OCI-LY1 (cell line): ENCODE data around the gene RUNX3.

Source experiments
- H2AFZ ChIP-seq: fragments of 200-600 bp; sonication (generic), shearing (Covaris generic); 2 replicates; pipeline ENCODE4 v1.6.0; 2014; ENCODE audit warnings: antibody characterized with exemption, mild to moderate bottlenecking, low read length
- H3F3A ChIP-seq: fragments of 200-600 bp; sonication (generic), shearing (Covaris generic); 2 replicates; pipeline ENCODE4 v1.6.0; 2014; ENCODE audit warnings: mild to moderate bottlenecking, antibody characterized with exemption, low read length, moderate library complexity; ENCODE audit not compliant: insufficient read depth
- H3K27ac ChIP-seq: fragments of 200-600 bp; sonication (generic); 2 replicates; pipeline ENCODE4 v1.5.1; 2014; ENCODE audit warnings: low read length, mixed run types, mild to moderate bottlenecking, low read depth; ENCODE audit not compliant: poor library complexity, severe bottlenecking
- H3K27me3 ChIP-seq: fragments of 200-600 bp; sonication (generic); 2 replicates; pipeline ENCODE4 v1.6.0; 2014; ENCODE audit warnings: antibody characterized with exemption, mild to moderate bottlenecking, low read length, moderate library complexity; ENCODE audit not compliant: insufficient read depth
- H3K36me3 ChIP-seq: fragments of 200-600 bp; sonication (generic); 2 replicates; pipeline ENCODE4 v1.6.1; 2014; ENCODE audit warnings: mild to moderate bottlenecking, antibody characterized with exemption, low read length, moderate library complexity, mixed read lengths; ENCODE audit not compliant: insufficient read depth
- H3K4me1 ChIP-seq: fragments of 200-600 bp; sonication (generic); 2 replicates; pipeline ENCODE4 v1.5.1; 2014; ENCODE audit warnings: mild to moderate bottlenecking, low read length, moderate library complexity; ENCODE audit not compliant: insufficient read depth, severe bottlenecking
- H3K4me2 ChIP-seq: fragments of 200-600 bp; sonication (generic), shearing (Covaris generic); 2 replicates; pipeline ENCODE4 v1.6.1; 2014; ENCODE audit warnings: low read length
- H3K4me3 ChIP-seq: fragments of 200-600 bp; sonication (generic); 2 replicates; pipeline ENCODE4 v1.5.1; 2014; ENCODE audit warnings: low read length, low read depth, mild to moderate bottlenecking, mixed read lengths; ENCODE audit not compliant: poor library complexity, severe bottlenecking
- H3K79me2 ChIP-seq: fragments of 200-600 bp; shearing (Covaris generic); 2 replicates; pipeline ENCODE4 v1.6.1; 2016; ENCODE audit warnings: mixed run types, low read length, mixed read lengths; ENCODE audit not compliant: insufficient read depth
- H3K9ac ChIP-seq: fragments of 200-600 bp; sonication (generic), shearing (Covaris generic); 2 replicates; pipeline ENCODE4 v1.6.1; 2014; ENCODE audit warnings: mild to moderate bottlenecking, low read length, mixed read lengths
- H3K9me2 ChIP-seq: fragments of 200-600 bp; sonication (generic), shearing (Covaris generic); 2 replicates; pipeline ENCODE4 v1.6.1; 2014; ENCODE audit warnings: low read depth, mild to moderate bottlenecking, low read length, mixed read lengths
- H3K9me3 ChIP-seq: fragments of 200-600 bp; shearing (Covaris generic); 2 replicates; pipeline ENCODE4 v1.6.1; 2014; ENCODE audit warnings: low read length, mixed read lengths
- H4K20me1 ChIP-seq: fragments of 200-600 bp; sonication (generic), shearing (Covaris generic); 2 replicates; pipeline ENCODE4 v1.6.0; 2016; ENCODE audit warnings: mild to moderate bottlenecking, low read length; ENCODE audit not compliant: insufficient read depth
- EZH2 ChIP-seq: fragments of 200-600 bp; sonication (generic), shearing (Covaris generic); IDR thresholded peaks from 2 replicates; pipeline ENCODE4 v1.8.0; 2017; ENCODE audit warnings: borderline replicate concordance, mixed run types, mild to moderate bottlenecking, antibody characterized with exemption, low read length, moderate library complexity, mixed read lengths
- TF ChIP-seq, protein P1 (sequence below): fragments of 200-600 bp; sonication (generic), shearing (Covaris generic); IDR thresholded peaks from 2 replicates; pipeline ENCODE4 v1.5.1; 2017; ENCODE audit warnings: mild to moderate bottlenecking, antibody characterized with exemption, low read length, moderate library complexity, mixed read lengths

RUNX3 gene

DNA sequence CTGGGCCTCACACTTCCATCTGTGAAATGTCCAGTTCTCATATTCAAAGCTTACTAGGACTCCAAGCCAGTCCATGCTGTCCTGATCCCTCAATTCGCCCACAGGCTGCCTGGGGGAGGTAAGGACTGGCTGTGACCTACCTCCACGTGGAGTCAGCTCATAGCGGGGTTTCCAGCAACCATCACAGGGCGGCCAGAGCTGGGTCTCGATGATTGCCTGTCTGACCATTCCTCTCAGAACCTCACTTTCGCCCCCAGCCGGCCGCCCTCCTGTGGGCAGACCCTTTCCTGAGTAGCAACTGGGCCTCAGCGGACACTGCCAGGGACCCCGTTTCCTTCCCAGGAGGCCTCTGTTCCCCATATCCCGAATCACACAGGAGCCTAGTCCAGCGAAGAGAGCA is 3.4 kb upstream of the RUNX3 start:
- H3K27me3 ChIP-seq: no peaks in the 10 kb centered on the region
- H3K9me2 ChIP-seq: no peaks in the 10 kb centered on the region
- H4K20me1 ChIP-seq: no peaks in the 10 kb centered on the region
- TF ChIP-seq, protein P1, sequence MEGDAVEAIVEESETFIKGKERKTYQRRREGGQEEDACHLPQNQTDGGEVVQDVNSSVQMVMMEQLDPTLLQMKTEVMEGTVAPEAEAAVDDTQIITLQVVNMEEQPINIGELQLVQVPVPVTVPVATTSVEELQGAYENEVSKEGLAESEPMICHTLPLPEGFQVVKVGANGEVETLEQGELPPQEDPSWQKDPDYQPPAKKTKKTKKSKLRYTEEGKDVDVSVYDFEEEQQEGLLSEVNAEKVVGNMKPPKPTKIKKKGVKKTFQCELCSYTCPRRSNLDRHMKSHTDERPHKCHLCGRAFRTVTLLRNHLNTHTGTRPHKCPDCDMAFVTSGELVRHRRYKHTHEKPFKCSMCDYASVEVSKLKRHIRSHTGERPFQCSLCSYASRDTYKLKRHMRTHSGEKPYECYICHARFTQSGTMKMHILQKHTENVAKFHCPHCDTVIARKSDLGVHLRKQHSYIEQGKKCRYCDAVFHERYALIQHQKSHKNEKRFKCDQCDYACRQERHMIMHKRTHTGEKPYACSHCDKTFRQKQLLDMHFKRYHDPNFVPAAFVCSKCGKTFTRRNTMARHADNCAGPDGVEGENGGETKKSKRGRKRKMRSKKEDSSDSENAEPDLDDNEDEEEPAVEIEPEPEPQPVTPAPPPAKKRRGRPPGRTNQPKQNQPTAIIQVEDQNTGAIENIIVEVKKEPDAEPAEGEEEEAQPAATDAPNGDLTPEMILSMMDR: no peak
- no peak for TF ChIP-seq EZH2
- peaks cover 23% of the 10 kb centered on the region for H3K4me1 ChIP-seq
- H3K27ac ChIP-seq: no peak overlapping the region
- H3K9me3 ChIP-seq: no peaks in the 10 kb centered on the region
- no peak overlapping the region for H3K9ac ChIP-seq
- no peaks in the 10 kb centered on the region for H3K79me2 ChIP-seq
- H2AFZ ChIP-seq: no peak overlapping the region
- H3K4me2 ChIP-seq: no peak overlapping the region
- H3F3A ChIP-seq: no peaks in the 10 kb centered on the region
- no peaks in the 10 kb centered on the region for H3K36me3 ChIP-seq
- H3K4me3 ChIP-seq: no peak overlapping the region

GRCh38 chr1:24932725-24933294 is 2.7 kb upstream of the RUNX3 start:
- Histone ChIP-seq H3K9me2 (no peaks in the 10 kb centered on the region), H3K9ac (no peak overlapping the region), H3K4me1 (peaks cover 29% of the 10 kb centered on the region), H3F3A (no peaks in the 10 kb centered on the region), H3K4me2 (peak overlapping the region; percentile 38; the same call in 1 of the 2 replicates), H3K27ac (no peak overlapping the region), H3K9me3 (no peaks in the 10 kb centered on the region), H3K27me3 (no peaks in the 10 kb centered on the region), H3K36me3 (no peaks in the 10 kb centered on the region), H4K20me1 (no peaks in the 10 kb centered on the region), H3K79me2 (no peaks in the 10 kb centered on the region), H2AFZ (no peak overlapping the region), H3K4me3 (no peak overlapping the region)
- no peak for TF ChIP-seq EZH2
- TF ChIP-seq, protein P1: no peak

DNA sequence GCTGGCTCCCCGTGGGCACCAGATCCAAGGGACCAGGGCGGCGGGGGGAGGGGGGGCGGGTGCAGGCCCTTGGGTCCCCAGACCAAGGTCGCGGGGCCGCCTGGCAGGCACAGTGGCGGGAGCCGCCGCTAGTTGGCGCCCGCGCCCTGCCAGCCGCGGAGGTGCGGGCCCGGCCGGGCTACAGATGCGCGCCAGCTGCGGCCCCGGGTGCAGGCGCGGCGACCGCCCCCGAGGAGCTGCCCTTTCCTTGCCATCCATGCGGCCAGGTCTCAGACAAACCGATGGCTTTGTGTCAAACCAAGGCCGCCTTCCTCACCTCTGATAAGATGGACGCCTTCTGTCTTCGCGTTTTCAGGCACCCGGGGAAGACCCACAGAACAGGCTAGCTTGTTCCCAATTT is 2.2 kb upstream of the RUNX3 start:
- no peak overlapping the region for H3K9ac ChIP-seq
- no peak overlapping the region for H2AFZ ChIP-seq
- peak overlapping the region; percentile 34 for H3K4me3 ChIP-seq
- peak overlapping the region; percentile 53 for H3K4me2 ChIP-seq
- no peaks in the 10 kb centered on the region for H3K79me2 ChIP-seq
- H3K36me3 ChIP-seq: no peaks in the 10 kb centered on the region
- peaks cover 34% of the 10 kb centered on the region for H3K4me1 ChIP-seq
- TF ChIP-seq EZH2: no peak
- TF ChIP-seq, protein P1: peak; percentile 27; the same call in 1 of the 2 replicates
- H3K27ac ChIP-seq: no peak overlapping the region
- H4K20me1 ChIP-seq: no peaks in the 10 kb centered on the region
- no peaks in the 10 kb centered on the region for H3F3A ChIP-seq
- H3K9me3 ChIP-seq: no peaks in the 10 kb centered on the region
- no peaks in the 10 kb centered on the region for H3K27me3 ChIP-seq
- no peaks in the 10 kb centered on the region for H3K9me2 ChIP-seq
